T-helper 17 cell (primary cell): ENCODE measurements around the gene KRT72. TPM values are rescaled to one million over a fixed set of nuclear protein-coding genes. Genes with fewer than 3 reads are reported as not detected.

ENCODE experiments used
- ATAC-seq: fragments of 150-1000 bp; cut with Tn5 transposase; 2 replicates; pipeline ENCODE4 v1.10.0; 2021; ENCODE audit warnings: mild to moderate bottlenecking, moderate library complexity
- DNase-seq, 3 donors: peaks; one replicate each; pipeline versions ENCODE4 v3.0.0 to v3.0.0-alpha.2; 2020 to 2021
- H3K9me3 ChIP-seq: one replicate; pipeline ENCODE4 v1.7.0; 2013; ENCODE audit warnings: low read length, mild to moderate bottlenecking; ENCODE audit not compliant: control insufficient read depth, poor library complexity, severe bottlenecking
- H3K27ac Mint-ChIP-seq: one replicate; pipeline ENCODE4 v1.8.0; 2022; ENCODE audit warnings: mild to moderate bottlenecking, moderate library complexity, mixed read lengths
- H3K27me3 Mint-ChIP-seq: one replicate; pipeline ENCODE4 v1.8.0; 2022; ENCODE audit warnings: mixed read lengths
- H3K36me3 Mint-ChIP-seq: one replicate; pipeline ENCODE4 v1.8.0; 2022; ENCODE audit warnings: low read depth, mixed read lengths
- H3K4me1 Mint-ChIP-seq: one replicate; pipeline ENCODE4 v1.8.0; 2022; ENCODE audit warnings: mild to moderate bottlenecking, mixed read lengths
- H3K4me3 Mint-ChIP-seq: one replicate; pipeline ENCODE4 v1.8.0; 2022; ENCODE audit warnings: mild to moderate bottlenecking, moderate library complexity, mixed read lengths
- total RNA-seq, 4 donors: library from RNA in 2 of 4; stranded (reverse) in 2 of 4; gene quantifications; one replicate each; pipeline ENCODE4 v1.2.3 and lab custom pipeline; 2022 to 2026

KRT72 gene
- total RNA-seq, 2 donors from 2014 or later, result 0.60 to 1.6 TPM

DNA sequence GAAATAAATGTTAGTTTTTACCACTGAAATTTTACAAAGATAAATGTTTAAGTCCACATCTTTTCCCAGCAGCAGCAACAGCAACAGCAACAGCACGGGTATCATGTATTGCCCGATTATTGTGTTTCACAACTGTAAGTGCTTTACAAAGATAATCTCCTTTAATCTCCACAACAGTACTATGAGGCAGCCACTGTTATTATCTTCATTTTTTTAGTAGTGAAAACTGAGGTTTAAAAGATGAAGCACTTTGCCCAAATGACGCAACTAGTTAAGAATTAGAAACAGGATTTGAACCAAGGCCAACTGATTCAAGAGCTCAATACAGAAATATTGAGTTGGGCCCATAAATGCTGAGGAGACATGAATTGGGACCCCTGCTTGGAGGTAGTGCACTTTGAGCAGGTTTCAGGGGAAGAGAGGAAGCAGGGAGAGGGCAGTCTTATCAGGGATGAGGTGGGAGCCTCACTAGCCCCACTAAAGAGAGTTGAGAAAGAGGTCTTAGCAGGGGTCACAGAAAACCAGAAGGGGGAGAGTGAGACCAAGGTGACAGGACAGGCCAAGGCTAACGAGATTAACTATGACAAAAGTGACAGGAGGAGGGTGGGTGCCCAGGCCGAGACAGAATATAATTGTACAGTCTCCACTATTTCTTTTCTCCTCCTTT is 35.5 kb upstream of the KRT72 start:
- ATAC-seq (no peak), DNase-seq (no peak)
- Mint-ChIP-seq H3K4me1 (peaks cover 17% of the 10 kb centered on the region), H3K27me3 (peaks cover 14% of the 10 kb centered on the region), H3K36me3 (peaks cover 3% of the 10 kb centered on the region), H3K27ac (peak overlapping the region; percentile 53), H3K4me3 (no peak overlapping the region)
- H3K9me3 ChIP-seq, result no peaks in the 10 kb centered on the region

DNA sequence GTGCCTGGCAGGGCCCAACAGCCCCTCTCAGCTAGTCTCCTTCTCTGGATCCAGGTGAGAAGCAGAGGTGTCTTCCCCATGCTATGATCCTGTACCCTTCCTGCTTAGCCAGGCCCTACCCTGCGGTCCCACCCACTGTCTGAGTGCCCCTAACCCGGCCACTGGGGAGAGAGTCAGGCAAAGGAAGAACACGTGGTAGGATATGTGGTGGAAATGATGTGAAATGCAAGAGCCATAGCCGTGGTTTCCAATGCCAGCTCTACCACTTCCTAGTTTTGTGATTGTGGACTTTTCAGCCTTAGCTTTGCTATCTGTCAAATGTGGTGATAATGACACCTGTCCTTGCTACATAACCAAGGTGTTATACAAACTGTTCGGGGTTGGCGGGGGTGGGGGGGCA is 34.9 kb upstream of the KRT72 start:
- H3K4me1 Mint-ChIP-seq, result peaks cover 13% of the 10 kb centered on the region
- ATAC-seq (no peak), DNase-seq (no peak)
- H3K36me3 Mint-ChIP-seq, result peaks cover 3% of the 10 kb centered on the region
- H3K4me3 Mint-ChIP-seq, result no peak overlapping the region
- H3K27ac Mint-ChIP-seq, result no peak overlapping the region
- H3K9me3 ChIP-seq, result no peaks in the 10 kb centered on the region
- peaks cover 14% of the 10 kb centered on the region for H3K27me3 Mint-ChIP-seq

DNA sequence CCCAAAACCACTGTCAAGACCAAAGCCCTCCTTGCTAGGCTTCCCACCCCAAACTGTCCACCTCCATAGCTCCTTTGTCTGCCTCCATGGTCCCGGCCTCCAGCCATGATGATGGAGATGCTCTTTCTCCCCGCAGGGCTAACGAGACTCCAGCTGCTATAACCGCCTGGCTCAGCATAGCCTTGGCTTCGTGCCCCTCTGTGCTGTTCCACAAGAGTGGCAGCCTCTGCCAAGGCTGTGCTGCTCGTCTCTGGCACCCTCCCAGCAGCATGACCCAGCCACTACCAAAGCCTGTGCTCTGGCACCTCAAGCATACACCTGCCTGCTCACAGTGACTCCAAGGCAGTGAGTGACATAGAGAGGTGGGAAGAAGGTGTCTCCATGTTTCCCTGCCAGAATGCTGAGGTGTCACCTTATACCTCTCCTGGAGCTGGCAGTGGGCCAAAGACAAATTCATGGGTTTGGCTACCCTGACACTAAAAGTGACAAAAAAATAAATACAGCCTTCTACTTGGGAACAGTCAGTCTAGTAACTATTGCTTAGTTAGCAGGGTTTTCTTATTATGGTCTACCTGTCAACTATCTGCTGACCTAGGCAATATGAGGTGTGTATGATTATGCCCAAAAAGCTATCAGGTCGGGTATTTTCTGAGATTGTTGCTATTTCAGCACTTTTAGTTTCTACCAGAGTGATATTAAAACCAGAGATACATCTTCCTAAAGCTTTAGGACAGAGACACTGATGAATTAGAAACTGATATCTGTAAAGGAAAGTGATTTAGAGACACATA is 33.2 kb upstream of the KRT72 start:
- peaks cover 24% of the 10 kb centered on the region for H3K4me1 Mint-ChIP-seq
- H3K9me3 ChIP-seq, result no peaks in the 10 kb centered on the region
- no peak overlapping the region for H3K27ac Mint-ChIP-seq
- peaks cover 3% of the 10 kb centered on the region for H3K36me3 Mint-ChIP-seq
- ATAC-seq (no peak), DNase-seq (no peak)
- H3K27me3 Mint-ChIP-seq, result peaks cover 28% of the 10 kb centered on the region
- no peak overlapping the region for H3K4me3 Mint-ChIP-seq

- peaks cover 24% of the 10 kb centered on the region for H3K4me1 Mint-ChIP-seq
- peaks cover 3% of the 10 kb centered on the region for H3K36me3 Mint-ChIP-seq
- peaks cover 35% of the 10 kb centered on the region for H3K27me3 Mint-ChIP-seq
- DNase-seq (no peak), ATAC-seq (peak; percentile 28)
- no peaks in the 10 kb centered on the region for H3K9me3 ChIP-seq
- H3K4me3 Mint-ChIP-seq, result no peak overlapping the region
- H3K27ac Mint-ChIP-seq, result no peak overlapping the region
These were observed 32.1 kb upstream of the KRT72 start for GRCh38 chr12:52633383-52633782.

DNA sequence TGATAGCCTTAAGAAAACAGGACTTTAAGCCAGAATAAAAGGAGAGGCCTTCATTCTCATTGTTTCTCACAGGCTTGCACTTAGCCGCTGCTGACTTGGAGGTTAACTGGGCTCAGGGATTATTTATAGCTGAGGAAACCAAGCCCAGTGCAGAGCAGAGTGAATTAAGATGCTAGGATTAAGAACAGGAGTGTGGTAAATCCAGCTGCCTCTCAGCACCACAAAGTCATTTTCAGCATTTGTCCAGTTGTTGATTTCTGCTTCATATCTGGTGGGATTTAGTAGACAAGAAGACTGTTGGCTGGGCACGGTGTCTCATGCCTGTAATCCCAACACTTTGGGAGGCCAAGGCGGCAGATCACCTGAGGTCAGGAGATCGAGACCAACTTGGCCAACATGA is 31.4 kb upstream of the KRT72 start:
- Mint-ChIP-seq H3K36me3 (peaks cover 3% of the 10 kb centered on the region), H3K27me3 (peaks cover 38% of the 10 kb centered on the region), H3K4me3 (no peak overlapping the region), H3K4me1 (peaks cover 24% of the 10 kb centered on the region), H3K27ac (peak overlapping the region; percentile 63)
- no peak for ATAC-seq
- no peaks in the 10 kb centered on the region for H3K9me3 ChIP-seq
- no peak for DNase-seq

- Mint-ChIP-seq H3K36me3 (peaks cover 2% of the 10 kb centered on the region), H3K4me3 (no peak overlapping the region), H3K4me1 (peaks cover 25% of the 10 kb centered on the region), H3K27me3 (peaks cover 35% of the 10 kb centered on the region), H3K27ac (peak overlapping the region; percentile 63)
- ATAC-seq (no peak), DNase-seq (no peak)
- no peaks in the 10 kb centered on the region for H3K9me3 ChIP-seq
These were observed 30.6 kb upstream of the KRT72 start for GRCh38 chr12:52631676-52632459.

DNA sequence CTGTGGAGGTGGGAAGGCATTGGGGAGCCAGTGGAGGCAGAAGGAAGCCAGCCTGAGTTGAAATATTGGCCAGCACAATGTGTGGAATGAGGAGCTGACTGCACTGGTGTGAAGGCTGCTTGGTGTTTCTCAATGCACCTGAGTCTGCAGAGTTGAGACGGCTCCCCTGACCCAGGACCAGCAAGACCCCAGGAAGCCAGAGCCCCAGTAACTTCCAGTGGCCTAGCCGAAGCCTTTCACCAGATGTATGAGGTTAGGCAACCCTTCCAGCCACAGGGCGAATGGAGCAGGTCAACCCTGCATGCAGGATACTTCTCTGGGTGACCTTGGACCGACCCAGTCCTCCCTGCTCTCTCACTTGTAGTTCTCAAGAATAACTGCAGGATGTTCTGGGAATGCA is 30.0 kb upstream of the KRT72 start:
- Mint-ChIP-seq H3K27ac (no peak overlapping the region), H3K36me3 (no peaks in the 10 kb centered on the region), H3K4me3 (no peak overlapping the region), H3K4me1 (peaks cover 24% of the 10 kb centered on the region), H3K27me3 (peaks cover 31% of the 10 kb centered on the region)
- H3K9me3 ChIP-seq, result no peaks in the 10 kb centered on the region
- ATAC-seq (no peak), DNase-seq (no peak)

DNA sequence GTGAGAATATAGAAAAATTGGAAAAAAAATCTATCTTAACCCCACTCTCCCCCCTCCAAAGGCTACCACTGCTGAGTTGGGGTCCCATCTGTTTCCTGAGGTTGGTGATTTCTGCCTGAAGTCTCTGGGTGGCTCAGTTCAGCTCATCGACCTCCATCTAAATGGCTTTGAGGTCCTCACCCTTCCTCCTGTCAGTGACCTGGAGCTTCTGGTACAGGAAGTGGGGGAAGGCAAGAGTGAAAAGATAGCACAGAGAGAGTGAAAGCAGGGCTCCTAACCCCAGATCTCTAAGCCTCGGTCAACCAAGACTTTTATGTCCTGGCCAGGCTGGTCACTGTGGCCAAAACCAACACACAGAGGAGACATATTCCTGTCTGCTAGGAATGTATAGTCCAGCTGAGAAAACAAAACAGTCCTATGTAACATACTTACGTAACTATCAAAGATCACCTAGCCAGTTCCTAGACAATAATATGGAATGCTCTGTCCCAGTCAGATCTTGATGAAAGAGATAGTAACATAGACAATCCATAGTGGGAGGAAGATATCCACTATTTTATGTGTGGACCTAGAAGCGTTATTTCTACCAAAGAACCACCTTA is 29.4 kb upstream of the KRT72 start:
- Mint-ChIP-seq H3K27me3 (peaks cover 31% of the 10 kb centered on the region), H3K4me3 (no peak overlapping the region), H3K36me3 (no peaks in the 10 kb centered on the region), H3K4me1 (peaks cover 24% of the 10 kb centered on the region), H3K27ac (no peak overlapping the region)
- ATAC-seq (no peak), DNase-seq (no peak)
- no peaks in the 10 kb centered on the region for H3K9me3 ChIP-seq

- no peaks in the 10 kb centered on the region for H3K9me3 ChIP-seq
- H3K4me3 Mint-ChIP-seq, result no peak overlapping the region
- no peaks in the 10 kb centered on the region for H3K36me3 Mint-ChIP-seq
- H3K4me1 Mint-ChIP-seq, result peaks cover 24% of the 10 kb centered on the region
- no peak overlapping the region for H3K27ac Mint-ChIP-seq
- peaks cover 31% of the 10 kb centered on the region for H3K27me3 Mint-ChIP-seq
- ATAC-seq (no peak), DNase-seq (no peak)
These were observed 28.8 kb upstream of the KRT72 start for GRCh38 chr12:52630008-52630500.

DNA sequence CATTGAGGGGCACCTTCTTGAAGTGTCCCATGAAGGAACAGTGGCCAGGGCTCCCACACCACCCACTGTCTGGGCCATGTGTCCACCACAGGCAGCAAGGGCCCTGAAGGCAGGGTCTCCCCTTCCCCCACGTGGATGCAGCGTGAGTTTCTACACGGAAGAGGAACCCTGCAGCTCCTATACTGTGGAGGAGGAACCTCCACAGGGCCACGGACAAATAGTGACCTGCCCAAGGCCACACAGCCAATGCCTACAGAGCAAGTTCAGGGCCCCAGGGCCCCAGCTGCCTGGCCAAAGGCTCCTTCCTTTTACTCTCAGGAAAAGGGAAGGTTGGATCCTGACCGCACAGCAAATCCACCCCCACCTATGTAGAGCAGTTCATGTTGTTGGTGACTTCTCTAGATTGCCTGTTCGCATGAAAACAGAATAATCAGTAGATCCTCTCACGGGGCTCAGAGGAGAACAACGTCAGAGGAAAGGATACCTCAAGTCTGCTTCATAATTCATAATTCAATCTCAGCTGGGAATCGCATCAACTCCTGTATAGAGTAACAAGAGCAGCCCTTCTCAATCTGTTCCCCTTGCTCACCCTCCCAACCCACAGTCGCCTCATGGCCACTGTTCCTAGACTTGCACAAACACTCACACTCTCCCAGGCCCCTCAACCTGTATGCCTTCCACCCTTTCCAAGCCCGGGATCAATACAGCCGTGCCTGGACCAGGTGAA is 28.2 kb upstream of the KRT72 start:
- no peaks in the 10 kb centered on the region for H3K9me3 ChIP-seq
- DNase-seq, result no peak
- Mint-ChIP-seq H3K4me3 (no peak overlapping the region), H3K27me3 (peaks cover 31% of the 10 kb centered on the region), H3K27ac (peak overlapping the region; percentile 1), H3K36me3 (no peaks in the 10 kb centered on the region), H3K4me1 (peaks cover 24% of the 10 kb centered on the region)
- no peak for ATAC-seq

DNA sequence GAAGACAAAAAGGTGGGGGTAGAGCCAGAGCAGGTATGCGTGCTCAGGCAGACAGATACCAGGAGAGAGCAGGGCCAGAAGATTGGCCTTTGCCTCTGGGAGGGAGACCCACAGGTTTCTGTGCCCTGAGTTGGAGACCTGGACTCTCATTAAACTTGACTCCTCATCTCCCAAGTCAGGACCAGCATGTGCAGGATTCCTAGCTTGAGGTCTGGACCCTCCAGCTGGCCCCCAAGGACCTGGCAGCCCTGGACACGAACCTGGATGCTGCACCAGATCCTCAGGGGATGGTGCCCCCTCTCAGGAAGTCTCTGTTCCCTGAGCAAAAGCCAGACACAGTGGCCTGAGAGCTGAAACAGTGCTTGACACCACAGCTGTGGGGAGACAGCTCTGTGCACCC is 27.6 kb upstream of the KRT72 start:
- H3K9me3 ChIP-seq, result no peaks in the 10 kb centered on the region
- DNase-seq (no peak), ATAC-seq (no peak)
- H3K4me1 Mint-ChIP-seq, result peaks cover 24% of the 10 kb centered on the region
- H3K27me3 Mint-ChIP-seq, result peaks cover 31% of the 10 kb centered on the region
- H3K27ac Mint-ChIP-seq, result peak overlapping the region; percentile 1
- H3K4me3 Mint-ChIP-seq, result no peak overlapping the region
- H3K36me3 Mint-ChIP-seq, result no peaks in the 10 kb centered on the region

DNA sequence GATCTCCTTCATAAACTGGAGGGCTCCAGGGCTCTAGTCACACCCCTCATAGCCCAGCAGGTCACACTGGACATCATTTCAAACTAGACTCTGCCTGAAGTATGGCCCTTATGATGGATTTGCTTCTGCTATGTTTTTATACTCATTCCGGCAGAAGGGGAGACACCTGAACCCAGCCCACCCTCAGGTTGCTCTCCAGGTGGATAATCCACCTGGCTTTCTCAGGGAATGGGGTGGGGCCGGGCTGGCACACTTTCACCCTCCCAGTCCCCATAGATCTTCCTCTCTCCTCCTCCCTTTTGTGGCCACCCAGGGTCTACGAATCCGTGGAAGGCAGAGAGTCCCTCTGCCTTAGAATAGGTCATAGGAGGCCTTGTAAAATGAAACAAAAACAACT is 26.8 kb upstream of the KRT72 start:
- H3K9me3 ChIP-seq, result no peaks in the 10 kb centered on the region
- Mint-ChIP-seq H3K36me3 (no peaks in the 10 kb centered on the region), H3K4me1 (peaks cover 20% of the 10 kb centered on the region), H3K4me3 (no peak overlapping the region), H3K27ac (peak overlapping the region; percentile 1), H3K27me3 (peaks cover 31% of the 10 kb centered on the region)
- no peak for ATAC-seq
- DNase-seq, result no peak
